ENCODE measurements around the gene TFDP1.

TFDP1 gene

DNA sequence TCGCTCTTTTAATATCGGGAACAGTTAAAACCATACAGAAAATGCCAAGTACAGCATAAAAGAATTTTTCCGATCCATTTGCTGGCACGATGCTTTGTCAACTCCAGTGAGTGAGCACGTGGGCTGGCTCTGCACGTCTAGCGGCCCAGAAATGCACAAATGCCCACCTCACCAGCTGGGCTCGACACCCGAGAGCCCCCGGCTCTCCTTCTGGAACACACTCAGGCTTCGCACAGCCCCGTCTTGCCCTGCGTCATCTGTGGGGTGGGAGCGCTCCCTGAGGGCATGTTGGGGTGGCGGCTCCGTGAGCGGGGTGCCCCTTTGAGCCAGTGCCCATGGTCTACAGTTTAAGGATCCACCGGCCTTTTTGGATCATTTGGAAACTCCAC lies 48.9 kb downstream of the TFDP1 start:
- no peak for DNase-seq (ENCODE audit: low read depth)

GRCh38 chr13:113634279-113635047 lies 49.9 kb downstream of the TFDP1 start:
- DNase-seq (ENCODE audit: low read depth) = no peak

DNA sequence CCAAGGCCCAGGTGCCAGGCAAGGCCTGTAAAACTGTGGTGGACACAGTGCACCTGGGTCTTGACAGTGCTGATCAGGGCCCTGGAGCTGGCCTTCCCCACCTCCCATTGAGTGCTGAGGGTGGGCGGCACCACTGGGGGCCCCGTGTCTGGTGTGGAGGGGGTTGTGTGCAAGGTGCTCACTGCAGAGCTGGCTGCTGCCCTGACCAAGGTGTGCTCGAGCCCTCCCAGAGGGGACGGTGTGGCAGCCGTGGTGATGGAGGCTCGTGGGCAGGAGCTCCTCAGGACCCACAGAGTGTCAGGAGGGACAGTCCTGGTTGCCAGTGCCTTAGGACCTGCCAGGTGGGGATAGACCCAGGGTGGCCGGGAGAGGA lies 50.5 kb downstream of the TFDP1 start:
- DNase-seq (ENCODE audit: low read depth) = no peak

- DNase-seq (ENCODE audit: low read depth) = no peak
Observed at GRCh38 chr13:113635709-113636108, 51.2 kb downstream of the TFDP1 start.

DNA sequence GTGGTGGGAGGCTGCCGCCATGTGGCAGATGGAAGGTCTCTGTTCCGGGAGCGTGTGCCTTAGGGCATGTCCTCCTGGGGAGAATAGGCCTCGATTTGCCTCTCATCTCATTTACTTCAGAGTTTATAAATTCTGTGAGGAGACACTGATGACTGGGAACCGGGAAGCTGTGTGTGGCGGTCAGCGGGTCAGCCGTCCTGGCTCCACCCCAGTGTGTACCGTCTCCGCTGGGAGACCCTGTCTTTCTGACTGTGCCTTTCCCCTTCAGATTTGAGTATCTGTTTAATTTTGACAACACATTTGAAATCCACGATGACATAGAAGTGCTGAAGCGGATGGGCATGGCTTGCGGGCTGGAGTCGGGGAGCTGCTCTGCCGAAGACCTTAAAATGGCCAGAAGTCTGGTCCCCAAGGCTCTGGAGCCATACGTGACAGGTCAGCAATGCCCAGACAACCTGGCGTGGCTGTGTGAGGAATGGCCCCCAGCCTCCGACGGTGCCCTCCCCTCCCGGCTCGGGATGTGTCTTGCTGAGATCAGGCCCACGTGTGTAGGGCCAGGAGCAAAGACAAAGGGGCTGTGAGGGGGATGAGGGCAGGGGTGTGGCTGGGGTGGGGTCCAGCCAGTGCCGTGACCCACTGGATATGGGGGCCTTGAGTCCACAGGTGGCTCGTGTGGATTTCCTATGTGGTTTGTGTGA lies 51.9 kb downstream of the TFDP1 start:
- no peak for DNase-seq (ENCODE audit: low read depth)

DNA sequence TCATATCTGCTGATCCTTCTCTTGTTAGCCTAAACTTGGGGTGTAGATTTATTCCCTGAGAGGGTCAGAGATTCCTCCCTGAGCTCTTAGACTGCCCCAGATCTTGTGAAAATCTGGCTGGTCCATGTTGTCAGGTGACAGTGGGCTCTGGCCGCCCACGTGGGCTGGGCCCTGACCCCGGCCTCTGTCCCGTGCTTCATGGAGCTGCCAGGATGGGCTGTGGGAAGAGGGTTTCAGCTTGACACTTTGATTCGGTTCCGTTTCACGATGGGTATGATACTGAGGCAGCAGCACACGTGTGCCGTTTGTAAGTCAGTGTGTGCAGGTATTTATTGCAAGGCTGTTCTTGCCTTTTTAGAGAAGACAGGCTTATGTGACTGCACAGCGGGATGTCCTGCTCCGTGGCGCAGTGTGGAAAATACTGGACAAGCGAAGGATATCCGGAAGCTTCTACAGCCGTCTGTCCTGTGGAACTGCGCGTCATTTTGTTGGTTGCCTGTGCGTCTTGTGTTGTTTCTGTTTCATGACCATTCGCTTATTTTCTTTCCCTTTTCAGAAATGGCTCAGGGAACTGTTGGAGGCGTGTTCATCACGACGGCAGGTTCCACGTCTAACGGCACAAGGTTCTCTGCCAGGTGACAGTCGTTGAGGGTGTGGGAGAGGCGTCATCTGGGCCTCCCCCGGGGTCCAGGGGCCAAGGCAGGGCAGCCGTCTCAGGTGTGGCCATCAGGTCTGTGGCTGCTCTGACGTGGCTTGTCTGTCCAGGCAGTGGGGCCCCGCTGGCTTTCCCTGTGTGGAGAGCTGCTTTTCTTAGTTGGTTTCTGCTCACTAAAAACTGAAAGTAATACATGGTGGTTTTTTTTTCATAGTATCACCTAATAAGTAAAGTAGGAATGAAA lies 53.0 kb downstream of the TFDP1 start:
- no peak for DNase-seq (ENCODE audit: low read depth)

DNA sequence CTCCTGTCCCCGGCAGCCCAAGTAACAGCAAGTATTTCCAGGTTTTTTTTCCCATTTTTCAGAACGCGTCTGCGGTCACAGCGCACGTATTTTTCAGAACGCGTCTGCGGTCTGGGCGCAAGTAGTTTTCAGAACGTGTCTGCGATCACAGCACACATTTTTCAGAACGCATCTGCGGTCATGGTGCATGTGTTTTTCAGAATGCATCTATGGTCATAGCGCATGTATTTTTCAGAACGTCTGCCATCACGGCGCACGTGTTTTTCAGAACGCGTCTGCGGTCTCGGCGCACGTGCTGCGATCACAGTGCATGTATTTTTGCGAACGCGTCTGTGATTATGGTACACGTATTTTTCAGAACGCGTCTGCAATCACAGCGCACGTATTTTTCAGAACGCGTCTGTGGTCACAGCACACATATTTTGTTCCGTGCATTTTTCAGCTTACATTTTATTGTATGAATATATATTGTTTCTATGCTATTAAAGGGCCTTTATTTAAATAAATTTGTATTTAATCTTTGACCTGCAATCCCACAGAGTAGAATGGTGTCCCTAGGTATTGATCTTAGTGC lies 53.7 kb downstream of the TFDP1 start:
- no peak for DNase-seq (ENCODE audit: low read depth)

DNA sequence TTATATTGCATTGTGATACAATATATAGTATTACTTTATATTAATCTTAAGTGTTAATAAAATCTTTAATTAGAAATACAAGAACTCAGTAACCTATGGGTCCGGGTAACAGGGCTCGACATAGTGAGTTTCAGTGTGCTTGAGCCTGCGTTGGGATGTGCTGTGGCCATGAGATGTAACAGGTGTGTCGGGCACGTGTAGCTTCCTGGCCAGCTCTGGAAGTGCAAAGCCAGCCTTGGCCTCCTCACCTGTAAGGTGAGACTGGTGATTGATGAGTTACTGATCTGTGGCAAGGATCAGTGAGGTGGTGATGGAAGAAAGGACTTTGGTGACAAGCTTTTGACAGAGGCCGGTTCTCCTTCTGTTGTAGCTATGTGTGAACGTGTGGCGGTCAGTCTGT lies 54.3 kb downstream of the TFDP1 start:
- DNase-seq (ENCODE audit: low read depth) = no peak

GRCh38 chr13:113639616-113640262 lies 55.2 kb downstream of the TFDP1 start:
- DNase-seq (ENCODE audit: low read depth) = no peak

DNA sequence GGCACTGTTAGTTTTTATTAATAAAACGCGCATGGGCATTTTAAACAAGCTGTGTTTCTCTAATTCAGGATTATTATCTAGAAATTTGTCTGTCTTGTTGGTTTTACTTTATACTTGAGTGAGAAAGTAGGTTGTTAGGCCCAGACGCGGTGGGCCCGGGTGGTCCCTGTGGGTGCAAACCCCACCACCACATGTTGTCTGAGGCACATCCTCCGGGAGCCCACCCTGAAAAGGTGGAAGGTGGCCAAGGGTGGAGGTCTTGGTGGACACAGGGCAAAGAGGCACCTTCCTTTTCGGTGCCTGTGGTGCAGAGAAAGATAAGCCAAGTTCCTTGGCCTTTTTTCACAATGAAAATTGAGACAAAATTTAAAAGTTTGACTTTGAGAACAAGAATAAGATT lies 56.9 kb downstream of the TFDP1 start:
- no peak for DNase-seq (ENCODE audit: low read depth)

DNA sequence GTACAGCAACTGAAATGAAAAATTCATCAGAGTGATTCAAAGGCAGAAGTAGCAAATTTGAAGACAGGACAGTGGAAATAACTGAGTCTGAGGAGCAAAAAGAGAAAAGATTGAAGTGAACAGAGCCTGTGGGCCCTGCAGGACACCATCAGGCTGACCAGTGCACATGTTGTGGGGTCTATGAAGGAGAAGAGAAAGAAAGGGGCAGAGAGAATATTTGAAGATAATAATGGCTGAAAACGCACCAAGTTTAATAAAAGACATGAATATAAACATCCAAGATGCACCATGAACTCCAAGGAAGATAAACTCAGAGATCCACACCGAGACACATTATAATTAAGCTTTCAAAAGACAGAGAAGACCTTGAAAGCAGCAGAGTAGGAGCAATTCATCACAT lies 58.0 kb downstream of the TFDP1 start:
- DNase-seq (ENCODE audit: low read depth) = no peak

- DNase-seq (ENCODE audit: low read depth) = no peak
Observed at GRCh38 chr13:113643593-113643992, 59.0 kb downstream of the TFDP1 start.

- DNase-seq (ENCODE audit: low read depth) = no peak
Observed at GRCh38 chr13:113644800-113645199, 60.2 kb downstream of the TFDP1 start.

DNA sequence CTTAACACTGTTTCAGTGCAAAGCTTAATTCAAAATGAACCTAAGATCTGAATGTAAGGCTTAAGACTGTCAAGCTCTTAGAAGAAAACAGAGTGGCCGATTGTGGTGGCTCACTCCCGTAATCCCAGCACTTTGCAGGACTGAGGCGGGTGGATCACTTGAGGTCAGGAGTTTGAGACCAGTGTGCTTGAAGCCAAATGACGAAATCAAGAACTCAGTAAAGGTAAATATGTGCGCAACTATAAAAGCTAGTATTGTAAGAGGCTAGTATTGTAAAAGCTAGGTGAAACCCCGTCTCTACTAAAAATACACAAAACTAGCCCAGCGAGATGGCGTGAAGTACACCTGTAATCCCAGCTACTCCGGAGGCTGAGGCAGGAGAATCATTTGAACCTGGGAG lies 60.8 kb downstream of the TFDP1 start:
- no peak for DNase-seq (ENCODE audit: low read depth)

DNA sequence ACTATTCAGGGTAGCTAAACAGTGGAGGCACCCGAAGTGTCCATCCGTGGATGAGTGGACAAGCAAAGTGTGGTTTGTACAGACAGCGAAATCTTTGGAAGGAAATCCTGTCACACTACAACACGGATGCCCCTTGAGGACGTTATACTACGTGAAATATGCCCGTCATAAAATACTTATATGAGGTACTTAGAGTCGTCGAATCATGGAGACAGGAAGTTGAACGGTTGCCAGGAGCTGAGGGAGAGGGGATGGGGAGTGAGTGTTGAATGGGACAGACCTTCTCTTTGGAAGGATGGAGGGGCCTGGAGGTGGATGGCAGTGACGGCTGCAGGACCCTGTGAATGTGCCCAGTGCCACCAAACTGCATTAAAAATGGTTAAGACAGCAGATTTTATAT lies 61.8 kb downstream of the TFDP1 start:
- no peak for DNase-seq (ENCODE audit: low read depth)

DNA sequence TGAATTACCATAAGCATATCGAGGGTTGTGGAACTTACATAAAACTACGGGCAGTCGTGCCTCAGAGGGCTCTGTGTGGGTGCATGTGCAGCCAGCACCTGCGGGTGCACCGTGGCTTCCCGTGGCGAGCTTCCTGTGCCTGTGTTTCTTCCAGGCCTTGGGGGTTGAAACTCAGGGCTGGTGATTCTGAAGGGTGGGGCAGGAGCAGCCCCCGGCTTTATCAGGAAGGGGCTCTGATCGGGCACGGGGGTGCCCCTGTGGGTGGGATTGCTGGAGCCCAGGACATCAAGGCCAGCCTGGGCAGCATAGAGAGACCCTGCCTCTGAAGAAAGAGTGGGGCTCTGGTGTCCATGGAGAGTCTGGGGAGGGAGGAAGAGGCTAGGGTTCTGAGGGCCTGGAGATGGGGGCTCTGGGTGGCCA lies 62.4 kb downstream of the TFDP1 start:
- no peak for DNase-seq (ENCODE audit: low read depth)

DNA sequence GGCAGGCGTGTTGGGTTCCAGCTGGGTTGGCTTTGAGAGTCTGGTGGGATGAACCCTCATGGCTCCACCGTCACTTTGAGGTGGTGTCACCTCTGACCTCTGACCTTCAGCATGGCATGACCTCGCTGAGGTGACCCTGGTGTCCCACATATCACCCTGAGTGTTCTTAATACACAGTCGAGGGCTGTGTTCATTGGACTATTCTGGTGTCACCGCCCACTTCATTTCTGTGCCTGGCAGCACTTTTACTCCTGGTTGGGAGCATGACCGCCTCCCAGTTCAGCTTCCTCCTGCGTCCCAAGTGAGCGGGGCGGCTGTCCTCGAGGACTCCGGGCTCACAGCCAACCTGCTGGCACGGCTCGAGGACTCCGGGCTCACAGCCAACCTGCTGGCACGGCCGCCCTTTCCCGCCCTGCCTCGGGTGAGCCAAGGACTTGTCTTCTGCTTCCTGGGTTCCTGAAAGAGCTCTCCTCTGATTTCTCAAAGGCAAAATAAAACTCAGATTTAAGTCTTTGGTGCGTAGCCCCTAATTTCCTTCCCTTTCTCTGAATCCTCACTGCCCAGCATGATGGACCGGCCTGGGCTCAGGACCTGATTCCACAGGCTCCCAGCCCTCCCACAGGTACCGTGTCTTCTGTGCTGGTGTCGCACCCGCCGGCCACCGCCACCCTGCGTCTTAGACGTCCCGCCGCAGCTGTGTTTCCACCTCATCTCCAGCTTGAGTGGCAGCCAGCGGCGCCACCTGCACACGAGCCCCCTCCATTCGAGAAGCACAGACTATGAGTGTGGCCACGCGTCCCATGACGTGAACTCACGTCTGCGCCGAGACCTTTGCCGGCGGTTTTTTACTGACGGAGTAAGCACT lies 63.0 kb downstream of the TFDP1 start:
- no peak for DNase-seq (ENCODE audit: low read depth)

- DNase-seq (ENCODE audit: low read depth) = no peak
Observed at GRCh38 chr13:113648216-113648610, 63.7 kb downstream of the TFDP1 start.

DNA sequence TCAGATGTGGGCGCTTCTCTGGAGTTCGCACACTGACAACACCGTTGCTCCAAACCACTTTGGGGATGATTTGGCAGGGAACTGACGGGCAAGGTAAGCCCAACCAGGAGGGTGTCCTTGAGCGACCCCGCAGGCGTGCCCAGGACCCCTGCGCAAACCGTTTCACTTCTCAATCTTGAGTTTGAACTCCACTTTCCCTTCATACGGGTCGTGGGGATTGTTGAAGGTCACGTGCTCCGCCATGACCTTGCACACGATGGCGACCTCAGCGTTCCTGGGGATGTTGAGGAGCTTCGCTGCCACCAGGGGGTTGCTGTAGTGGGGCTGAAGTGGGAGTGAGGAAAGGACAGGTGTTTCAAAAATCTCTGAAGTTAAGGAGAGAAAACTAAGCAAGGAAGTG lies 64.7 kb downstream of the TFDP1 start:
- no peak for DNase-seq (ENCODE audit: low read depth)

GRCh38 chr13:113650275-113650674 lies 65.7 kb downstream of the TFDP1 start:
- DNase-seq (ENCODE audit: low read depth) = no peak

GRCh38 chr13:113650731-113651148 lies 66.2 kb downstream of the TFDP1 start:
- no peak for DNase-seq (ENCODE audit: low read depth)
